Measurements from ENCODE around the gene SMNDC1.
A peak's percentile ranks its signal among the peaks of the same experiment; 100 is the strongest.
"Not testable (repeated sequence)": the region's sequence is repeated elsewhere in the genome, so short reads cannot be mapped to it uniquely, and the experiment has no call there.

Gene SMNDC1

DNA sequence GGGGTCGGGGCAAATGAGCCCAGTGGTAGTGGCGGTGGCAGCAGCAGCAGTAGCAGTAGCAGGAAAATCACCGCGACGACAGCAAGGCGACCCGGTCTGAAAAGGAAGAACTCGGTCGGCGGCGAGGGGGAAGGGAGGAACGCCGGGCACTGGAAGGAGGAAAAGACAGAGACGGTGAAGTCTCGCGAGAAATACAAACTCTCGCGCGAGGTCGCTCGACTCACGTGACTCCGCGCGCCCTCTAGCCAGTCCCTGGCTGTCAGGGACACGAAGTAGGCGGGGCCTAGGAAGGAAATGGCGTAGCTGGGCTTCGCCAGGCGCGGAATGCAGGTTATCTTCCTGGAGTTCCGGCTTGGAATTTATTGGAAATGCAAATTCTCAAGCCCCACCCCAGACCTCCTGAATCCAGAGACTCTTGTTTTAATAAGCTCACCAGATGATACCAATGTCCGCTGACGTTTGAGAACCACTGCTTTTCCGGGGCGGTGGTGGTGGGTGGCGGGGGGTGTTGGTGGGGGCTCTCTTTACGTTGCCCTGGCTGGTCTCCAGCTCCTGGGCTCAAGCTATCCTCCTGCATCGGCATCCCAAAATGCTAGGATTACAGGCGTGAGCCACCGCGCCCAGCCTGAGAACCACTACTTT lies at the start of gene SMNDC1:
TSS of gene SMNDC1 (minus strand) at position 141 of the 642 bp plus-strand sequence. CDS start 1,333 bp downstream, outside the sequence.
- DNase-seq, result peak; percentile 92

DNA sequence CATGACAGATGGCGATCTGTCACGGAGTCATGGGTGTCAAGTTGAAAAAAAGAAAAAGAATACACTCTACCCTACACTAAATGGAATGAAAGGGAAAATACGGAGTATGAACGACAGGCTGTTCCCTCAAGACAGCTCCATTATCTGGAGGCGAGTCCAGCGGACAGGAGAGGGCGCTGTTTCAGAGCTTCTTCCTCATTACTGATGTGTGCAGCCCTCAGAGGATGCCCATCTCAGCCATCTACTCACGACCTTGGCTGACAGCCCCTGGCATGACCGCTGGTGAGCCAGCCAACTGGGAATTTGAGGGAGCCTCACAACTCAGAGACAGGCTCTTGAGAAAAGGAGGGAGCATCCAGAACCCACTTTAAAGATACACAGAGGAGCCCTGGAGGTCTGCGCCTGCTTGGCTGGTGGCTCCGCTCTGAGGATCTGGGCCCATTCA lies 49.6 kb upstream of the SMNDC1 start:
- peak; percentile 24 for DNase-seq

DNA sequence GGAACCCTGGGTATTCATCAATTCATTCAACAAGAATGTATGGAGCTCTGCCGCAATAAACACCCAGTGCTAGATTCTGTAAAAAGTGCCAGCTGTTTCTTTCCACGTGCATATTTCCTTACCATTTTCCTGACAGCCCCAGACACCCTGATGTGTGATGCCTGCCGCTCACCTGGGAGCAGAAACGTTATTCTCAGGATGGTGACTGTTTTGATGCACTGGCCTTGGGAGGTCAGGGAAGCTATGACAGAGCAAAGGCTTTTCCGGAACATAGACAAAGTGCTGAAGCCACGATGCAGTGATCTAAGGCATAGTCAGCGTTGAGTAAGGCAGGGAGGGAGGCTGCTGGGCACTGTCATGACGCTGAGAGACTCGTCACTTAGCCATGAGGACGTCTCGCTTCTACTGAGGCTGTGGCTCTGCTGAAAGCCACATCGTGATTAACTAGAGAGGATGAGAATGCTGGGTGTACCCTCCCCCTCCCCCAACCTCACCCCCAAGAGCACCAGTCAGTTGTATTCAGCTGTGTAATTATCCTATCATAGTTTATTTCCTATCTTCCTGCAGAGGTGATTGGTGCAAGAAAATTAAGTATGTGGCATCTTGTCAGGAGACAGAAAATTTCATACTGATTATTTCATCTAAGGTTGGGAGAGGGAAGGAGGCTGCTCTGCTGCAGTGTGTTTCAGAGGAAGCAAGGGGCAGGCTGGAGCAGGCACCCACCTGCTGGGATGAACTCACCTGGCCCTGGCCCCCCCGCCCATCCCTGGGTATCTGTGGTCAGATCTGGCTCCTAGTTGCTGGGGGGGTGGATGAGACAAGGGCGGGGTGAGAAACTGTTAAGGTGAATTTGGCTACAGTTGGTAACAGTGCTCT lies 48.8 kb upstream of the SMNDC1 start:
- DNase-seq, result no peak

DNA sequence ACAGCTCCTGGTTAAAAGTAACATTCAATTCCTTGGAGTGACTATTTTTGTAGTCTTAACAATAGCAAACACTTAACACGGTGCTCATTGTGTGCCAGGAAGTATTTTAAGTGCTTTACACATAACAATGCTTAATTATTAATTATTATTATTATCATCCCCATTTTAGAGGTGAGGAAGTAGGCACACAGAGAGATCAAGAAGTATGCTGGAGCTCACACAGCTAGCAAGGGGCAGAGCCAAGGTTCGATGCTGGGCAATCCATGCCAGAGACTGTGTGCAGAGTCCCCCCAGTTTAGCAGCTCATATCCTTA lies 48.2 kb upstream of the SMNDC1 start:
- no peak for DNase-seq

DNA sequence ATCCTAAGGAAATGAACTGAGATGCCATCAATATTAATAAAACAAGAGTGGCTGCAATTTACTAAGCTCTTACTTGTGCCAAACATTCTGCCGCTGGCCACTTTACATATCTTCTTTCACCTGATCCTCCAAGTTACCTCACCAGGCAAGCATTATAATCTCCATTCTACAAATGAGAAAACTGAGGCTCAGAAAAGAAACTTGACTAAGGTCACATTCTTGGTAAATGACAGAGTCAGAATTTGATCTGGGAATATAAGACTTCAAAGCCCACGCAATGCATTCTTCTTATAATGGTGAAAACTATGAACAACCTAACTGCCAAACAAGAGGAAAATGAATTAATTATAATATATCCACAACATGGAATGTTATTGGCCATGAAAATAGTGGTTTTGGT lies 46.1 kb upstream of the SMNDC1 start:
- DNase-seq, result no peak

DNA sequence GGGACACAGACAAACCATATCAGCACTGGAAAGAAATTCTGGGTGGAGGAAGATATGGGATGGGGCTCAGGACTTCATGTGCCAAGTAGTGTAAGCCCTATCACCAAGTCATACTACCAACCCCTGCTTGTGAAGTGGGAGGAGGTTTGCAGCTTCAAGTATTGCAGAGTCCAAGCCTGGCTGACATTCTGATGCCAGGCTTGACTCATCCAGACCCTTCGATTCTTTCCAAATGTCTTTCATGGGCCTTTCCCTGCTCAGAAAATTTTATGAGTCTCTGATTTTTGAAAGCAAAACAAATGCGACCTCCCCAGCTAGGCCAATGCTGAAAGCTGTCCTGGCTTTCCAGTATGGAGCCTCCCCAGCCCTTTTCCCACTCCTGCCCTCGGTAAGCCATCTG lies 45.1 kb upstream of the SMNDC1 start:
- no peak for DNase-seq

DNA sequence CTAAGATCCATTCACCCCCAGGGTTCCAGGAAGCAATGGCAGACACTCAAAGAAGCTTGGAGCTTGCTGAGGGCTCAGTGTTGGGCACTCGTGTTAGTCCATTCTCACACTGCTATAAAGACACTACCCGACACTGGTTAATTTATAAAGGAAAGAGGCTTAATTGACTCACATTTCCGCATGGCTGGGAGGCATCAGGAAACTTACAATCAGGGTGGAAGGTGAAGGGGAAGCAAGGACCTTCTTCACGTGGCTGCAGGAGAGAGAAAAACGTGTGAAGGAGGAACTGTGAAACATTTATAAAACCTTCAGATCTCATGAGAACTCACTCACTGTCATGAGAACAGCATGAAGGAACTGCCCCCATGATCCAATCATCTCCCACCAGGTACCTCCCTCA lies 44.7 kb upstream of the SMNDC1 start:
- no peak for DNase-seq

DNA sequence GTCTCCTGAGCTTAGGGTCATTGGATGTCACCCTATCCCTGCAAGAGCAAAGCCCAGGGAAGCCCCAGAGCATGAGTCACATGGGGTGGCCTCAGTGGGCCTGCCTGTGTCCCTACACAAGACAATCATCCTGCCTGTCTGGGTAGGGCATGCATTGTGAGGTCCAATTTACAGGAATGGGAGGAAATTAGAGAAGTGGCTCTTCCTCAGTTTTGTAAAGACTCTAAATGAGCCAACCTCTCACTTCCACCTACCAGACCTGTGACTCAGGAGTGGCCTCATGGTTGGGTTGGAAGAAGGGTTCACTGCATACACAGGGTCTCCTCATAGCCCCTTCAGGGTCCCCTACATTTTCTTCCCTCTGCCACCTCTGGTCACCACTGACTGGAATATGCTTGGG lies 43.6 kb upstream of the SMNDC1 start:
- no peak for DNase-seq

DNA sequence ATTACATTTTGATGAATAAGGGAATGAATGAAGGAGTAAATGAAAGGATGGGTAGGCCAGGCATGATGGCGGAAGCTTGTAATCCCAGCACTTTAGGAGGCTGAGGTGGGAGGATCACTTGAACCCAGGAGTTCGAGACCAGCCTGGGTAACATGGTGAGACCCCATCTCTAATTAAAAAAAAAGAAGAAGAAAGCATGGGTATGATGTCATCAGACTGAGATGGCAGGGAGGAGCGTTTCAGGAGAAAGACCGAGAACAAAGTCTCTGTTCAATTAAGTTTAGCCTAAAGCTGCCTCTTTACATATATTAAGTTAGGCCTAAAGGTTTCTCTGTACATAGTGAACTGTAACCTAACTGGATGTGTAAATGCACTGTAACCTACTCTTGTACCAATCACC lies 42.2 kb upstream of the SMNDC1 start:
- no peak for DNase-seq

DNA sequence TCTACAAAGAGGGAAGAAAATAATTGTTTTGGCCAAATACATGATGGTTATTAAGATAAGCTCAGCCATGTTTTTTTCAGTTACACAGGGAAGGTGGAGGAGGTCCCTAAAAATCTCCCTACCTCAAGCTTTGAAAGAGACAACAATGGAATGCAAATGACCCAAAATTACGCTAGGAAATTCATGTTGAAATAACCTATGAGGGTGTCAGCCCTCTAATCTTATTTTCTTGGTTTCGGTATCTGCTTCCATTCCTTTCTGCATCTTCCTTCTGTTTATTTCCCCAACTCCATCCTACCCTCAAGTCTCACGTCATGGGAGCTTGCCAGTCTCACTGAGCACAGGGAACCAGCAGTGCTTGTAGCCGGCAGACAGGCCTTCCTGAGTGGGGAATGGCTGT lies 40.6 kb upstream of the SMNDC1 start:
- no peak for DNase-seq

DNA sequence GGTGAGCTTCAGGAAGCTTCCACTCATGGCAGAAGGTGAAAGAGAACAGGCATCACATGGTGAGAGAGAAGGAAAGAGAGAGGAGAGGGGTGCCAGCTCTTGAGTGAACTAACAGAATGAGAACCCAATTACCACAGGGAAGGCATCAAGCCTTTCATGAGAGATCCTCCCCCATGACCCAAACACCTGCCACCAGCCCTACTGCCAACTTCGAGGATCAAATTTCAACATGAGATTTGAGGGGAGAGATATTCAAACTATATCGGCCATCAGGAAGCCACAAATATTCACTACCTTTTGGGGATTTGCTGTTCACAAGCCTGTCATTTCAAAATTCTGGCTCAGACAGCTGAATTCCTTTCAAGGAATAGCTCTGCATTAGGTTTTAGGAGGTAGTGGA lies 39.9 kb upstream of the SMNDC1 start:
- DNase-seq, result peak; percentile 23

DNA sequence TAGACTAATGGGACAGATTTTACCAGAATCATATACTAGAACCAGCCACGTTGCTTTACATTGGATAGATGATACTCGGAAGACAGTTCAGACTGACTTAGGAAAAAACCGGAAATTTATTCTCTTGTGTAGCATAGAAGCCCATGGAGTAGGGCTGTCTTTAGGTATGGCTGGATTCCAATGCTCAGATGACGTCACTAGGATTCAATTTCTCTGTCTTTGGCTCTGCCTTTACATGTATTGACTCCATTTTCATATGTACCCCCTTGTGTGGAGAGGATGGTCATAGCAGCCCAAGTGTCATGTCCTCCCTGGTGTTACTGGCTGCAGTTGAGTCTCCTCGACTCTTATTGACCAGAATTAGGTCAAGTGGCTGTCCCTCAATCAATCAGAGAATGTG lies 39.2 kb upstream of the SMNDC1 start:
- no peak for DNase-seq

DNA sequence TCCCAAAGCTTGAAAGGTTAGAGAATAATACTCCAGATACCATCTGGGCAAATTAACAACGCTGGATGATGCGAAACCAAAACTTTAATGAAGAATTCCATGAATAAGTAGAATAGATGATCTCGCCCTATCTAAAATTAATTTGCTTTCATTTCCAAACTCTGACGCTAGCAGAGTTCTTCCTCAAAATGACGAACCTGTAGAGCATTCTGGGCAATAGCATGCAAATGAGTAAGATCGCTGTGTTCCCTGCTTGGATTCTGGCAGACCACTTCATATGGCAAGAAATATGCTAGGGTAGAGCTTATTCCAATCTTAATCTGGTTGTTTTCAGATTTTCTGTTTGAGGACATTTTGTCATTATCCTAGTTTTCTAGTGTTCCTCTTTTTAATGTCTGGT lies 36.1 kb upstream of the SMNDC1 start:
- no peak for DNase-seq

DNA sequence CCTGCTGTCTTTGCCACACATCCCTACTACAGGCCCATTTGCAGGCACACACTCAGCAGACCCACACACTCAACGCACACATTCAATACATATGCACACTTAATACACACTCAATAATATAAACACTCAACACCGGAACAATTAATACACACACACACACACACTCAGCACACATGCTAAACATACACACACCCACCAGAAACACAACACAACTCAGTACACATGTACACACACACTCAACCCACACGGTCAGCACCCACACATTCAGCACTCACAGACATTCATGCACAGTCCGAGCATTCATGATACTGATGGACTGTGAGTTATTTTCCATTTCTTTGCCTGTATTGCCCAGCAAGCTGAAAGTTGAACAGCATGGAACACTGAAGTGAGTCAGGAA lies 35.4 kb upstream of the SMNDC1 start:
- no peak for DNase-seq

DNA sequence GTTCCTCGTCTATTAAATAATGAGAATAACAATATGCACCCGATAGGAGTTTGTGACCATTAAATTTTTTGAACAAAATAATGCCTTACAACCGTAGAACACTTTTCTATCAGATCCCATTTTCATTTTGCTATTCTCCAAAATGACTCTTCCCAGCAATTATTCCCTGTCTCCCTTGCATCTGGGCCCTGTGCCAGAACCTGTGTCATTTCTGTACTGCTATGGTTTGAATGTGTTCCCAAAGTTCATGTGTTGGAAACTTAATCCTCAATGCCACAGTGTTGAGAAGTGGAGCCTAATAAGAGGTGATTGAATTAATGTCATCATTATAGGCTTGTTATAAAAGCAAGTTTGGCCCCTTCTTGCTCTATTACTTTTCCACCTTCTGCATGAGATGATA lies 33.2 kb upstream of the SMNDC1 start:
- DNase-seq, result no peak

DNA sequence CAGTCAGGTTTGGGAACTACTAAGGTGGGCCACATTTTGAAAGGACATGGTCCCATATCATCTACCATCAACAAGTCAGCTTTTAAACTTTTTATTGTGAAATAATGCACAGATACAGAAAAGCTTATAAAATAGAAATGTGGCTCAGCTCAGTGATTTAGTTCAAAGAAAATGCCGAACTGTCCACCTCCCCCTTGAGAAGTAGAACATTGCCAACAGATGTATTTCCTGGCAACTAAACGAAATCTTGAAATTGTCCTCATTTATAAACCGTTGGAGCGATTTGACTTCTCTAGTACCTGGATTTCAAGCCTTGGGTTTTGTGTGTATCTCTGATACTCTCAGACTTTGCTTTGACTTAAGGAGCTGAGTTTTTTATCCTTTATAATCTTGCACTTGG lies 32.7 kb upstream of the SMNDC1 start:
- no peak for DNase-seq

DNA sequence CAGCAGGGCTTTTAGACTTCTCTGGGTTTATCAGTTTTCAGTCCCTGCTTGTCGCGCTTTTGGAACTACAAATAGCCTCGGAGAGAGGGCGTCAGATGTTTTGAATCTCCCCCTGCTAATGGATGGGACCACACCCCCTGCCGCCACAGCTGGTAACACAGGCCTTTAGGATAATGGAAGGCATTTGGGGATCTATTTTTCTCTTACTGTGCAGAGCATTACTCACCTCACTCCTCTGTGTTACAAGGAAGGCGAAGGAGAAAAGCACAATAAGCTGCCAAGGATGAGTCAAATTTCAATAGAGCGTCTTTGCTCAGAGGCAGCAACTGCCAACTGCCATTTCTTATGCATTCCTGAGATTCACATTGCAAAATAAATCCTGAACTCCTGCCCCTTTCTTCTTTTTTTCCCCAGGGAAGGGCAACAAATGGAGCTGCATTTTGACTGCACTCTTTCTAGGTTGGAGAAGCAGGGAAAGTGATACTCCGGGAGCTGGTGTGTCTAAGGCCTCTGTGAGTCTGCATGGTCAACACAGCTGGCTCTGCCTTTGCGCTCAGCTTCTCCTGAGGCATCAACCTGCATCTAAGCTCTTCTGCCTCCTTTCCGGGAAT lies 31.5 kb upstream of the SMNDC1 start:
- peak; percentile 23 for DNase-seq

DNA sequence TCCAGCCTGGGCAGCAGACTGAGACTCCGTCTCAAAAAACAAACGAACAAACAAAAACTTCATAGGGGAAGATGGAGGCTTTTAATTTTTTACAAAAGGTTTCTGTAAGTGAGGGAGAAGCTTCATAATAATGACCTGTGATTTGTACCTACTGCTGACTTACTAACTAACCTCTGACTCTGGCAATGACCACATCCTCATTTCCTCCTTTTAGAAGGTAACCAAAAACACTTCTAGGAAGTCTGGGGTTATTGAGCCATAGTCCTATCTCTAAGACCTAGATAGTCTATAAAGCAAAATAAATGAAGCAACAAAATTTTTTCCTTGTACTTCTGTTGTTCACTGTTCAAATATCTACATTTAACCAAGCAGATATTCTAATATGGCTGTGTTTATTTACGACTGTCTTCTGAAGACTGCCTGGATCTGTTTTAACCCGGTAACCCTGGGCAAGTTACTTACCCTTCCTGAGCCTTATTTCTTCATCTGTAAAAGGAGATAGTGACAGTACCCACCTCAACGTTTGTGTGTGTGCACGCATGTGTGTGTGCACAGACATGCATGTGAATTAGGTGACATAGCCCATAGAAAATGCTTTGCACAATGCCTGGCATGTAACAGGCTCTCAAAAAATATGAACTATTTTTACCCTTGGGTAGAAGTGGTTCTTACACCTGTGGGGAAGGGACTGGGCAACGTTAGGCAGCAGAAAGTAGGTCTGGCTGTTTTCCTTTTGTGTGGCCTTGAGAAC lies 30.8 kb upstream of the SMNDC1 start:
- DNase-seq, result no peak

DNA sequence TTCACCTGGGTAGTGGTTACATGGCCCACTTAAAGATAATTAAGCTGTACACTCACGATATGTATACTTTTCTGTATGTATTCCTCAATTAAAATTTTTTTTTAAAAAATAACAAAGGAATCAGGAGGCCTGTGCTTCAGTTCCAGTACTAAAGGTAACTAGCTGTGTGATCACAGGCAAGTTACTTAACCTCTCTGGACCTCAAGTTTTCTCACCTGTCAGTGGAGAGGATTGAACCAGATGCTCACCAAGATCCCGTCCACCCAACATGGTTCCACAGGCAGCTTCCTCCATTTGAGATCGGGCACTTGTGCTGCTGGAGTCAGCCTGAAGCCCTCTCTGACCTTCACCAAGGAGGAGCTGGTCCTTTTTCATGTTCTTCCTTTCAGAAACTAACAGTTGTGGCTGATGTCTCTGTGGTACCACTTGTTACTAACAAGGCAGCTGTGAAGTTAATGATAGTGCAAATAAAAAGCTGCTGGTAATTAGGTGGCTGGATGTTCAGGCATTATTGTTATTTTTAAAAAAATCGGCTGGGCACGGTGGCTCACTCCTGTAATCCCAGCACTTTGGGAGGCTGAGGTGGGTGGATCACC lies 29.4 kb upstream of the SMNDC1 start:
- no peak for DNase-seq

DNA sequence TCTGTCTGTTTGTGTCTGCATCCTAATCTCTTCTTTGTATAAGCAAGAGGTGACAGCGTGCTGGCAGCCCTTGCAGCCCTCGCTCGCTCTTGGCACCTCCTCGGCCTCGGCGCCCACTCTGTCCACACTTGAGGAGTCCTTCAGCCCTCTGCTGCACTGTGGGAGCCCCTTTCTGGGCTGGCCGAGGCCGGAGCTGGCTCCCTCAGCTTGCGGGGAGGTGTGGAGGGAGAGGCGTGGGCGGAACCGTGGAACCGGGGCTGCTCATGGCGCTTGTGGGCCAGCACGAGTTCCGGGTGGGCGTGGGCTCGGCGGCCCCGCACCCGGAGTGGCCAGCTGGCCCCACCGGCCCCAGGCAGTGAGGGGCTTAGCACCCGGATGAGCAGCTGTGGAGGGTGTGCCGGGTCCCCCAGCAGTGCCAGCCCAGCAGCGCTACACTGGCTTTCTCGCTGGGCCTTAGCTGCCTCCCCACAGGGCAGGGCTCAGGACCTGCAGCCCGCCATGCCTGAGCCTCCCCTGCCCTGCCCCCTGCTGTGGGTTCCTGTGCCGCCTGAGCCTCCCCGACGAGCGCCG lies 26.6 kb upstream of the SMNDC1 start:
- DNase-seq, result not testable (repeated sequence)

DNA sequence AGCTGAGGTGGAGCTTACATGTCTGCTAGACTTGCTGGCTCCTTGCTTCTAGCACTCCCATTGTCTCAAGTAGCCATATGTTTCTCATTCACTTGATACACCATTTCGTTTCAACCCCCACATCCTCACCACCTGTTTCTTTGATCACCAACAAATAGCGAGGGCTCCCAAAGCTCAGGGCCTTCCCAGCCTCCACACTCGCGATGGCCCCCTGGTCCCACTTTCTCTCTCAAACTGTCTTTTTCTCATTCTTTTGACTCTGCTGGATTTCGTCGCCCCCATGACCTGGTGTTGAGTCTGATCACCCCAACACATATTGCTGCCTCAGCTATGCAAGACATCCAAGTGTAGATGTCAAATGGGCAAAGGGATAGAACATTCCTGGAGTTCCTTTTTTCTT lies 26.0 kb upstream of the SMNDC1 start:
- no peak for DNase-seq

DNA sequence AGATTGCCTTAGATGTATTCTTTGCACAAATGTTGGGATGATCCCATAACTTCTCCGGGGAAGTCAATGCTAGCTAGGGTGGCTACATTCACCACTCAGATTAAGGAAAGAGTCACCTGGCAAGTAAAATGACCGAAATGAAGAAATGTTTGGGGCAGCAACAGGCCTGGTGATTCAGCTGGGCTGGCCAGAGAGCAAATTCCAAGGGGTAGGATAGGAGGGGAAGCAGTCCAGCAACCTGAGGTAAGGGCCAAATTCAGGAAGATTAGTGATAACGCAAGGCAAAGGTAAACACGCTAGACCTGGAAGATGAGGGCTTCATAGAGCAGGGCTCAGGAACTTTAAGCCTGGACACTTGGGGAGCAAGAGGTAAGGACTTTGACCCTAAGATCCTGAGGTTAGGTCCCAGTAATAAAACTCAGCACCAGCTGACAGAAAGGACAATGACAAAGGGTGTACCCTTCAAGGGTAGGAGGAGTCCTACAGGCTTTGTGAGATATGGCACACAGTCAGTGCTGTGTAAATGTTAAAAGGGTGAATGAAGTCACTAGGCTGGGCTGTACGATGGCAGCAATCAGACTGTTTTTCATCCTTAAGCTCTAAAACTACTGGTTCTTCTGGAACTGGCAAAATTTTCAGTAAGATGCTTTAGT lies 22.7 kb upstream of the SMNDC1 start:
- no peak for DNase-seq

All from NCI-H2171 (cell line).